Umbilical cord (tissue), 2 donors: ENCODE measurements around the gene PRKAG3. TPM values are rescaled to one million over a fixed set of nuclear protein-coding genes. Genes with fewer than 3 reads are reported as not detected.

Experiments used
- DNase-seq: peaks from one replicate; pipeline ENCODE4 v3.0.0-alpha.2; 2015; ENCODE audit warnings: low spot score
- total RNA-seq: library from RNA; depleted of rRNA; stranded (reverse); fragments of >200 nt; gene quantifications from one replicate; pipeline ENCODE4 v1.2.3, GENCODE V29; 2014; ENCODE audit warnings: low replicate concordance; ENCODE audit not compliant: insufficient read depth

The PRKAG3 gene
- total RNA-seq, 1 donor from 2014 or later, result not detected

DNA sequence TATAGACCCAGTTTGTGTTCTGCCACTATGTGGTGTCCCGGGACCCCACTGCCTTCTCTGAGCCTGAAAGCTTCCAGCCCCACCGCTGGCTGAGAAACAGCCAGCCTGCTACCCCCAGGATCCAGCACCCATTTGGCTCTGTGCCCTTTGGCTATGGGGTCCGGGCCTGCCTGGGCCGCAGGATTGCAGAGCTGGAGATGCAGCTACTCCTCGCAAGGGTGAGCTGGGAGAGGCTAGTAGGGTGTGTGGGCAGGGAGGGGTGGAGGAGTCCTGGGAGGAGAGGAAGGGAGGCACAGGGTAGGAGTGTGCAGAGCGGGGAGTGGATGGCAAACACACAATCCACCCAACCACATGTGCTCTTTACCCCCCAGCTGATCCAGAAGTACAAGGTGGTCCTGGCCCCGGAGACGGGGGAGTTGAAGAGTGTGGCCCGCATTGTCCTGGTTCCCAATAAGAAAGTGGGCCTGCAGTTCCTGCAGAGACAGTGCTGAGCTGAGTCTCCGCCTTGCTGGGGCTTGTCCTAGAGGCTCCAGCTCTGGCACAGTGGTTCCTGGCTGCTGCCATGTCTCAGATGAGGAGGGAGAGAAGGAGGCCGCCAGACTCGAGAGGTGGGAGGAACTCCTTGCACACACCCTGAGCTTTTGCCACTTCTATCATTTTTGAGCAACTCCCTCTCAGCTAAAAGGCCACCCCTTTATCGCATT lies 16.9 kb downstream of the PRKAG3 start:
- DNase-seq, result no peak

DNA sequence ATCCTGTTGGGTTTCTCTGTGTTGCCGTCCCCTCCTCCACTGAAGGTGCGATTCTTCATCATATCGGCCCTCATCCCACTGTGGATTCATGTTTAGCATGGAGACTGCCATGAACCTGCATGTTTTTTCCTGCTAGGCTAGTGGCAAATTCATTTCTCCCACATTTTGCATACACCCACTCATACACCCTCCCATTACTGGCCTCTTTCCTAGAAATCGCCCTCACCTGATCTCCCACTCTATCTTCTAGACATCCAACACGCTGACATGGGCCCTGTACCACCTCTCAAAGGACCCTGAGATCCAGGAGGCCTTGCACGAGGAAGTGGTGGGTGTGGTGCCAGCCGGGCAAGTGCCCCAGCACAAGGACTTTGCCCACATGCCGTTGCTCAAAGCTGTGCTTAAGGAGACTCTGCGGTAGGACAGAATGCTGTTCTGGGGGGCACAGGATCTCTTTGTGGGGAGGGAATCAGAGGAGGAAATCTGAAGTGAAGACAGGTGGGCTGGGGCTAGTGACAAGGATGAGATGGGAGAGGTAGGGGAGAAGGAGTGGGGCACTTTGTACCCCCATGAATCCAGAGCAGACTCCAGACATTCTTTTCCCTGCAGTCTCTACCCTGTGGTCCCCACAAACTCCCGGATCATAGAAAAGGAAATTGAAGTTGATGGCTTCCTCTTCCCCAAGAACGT lies 17.7 kb downstream of the PRKAG3 start:
- DNase-seq, result no peak

DNA sequence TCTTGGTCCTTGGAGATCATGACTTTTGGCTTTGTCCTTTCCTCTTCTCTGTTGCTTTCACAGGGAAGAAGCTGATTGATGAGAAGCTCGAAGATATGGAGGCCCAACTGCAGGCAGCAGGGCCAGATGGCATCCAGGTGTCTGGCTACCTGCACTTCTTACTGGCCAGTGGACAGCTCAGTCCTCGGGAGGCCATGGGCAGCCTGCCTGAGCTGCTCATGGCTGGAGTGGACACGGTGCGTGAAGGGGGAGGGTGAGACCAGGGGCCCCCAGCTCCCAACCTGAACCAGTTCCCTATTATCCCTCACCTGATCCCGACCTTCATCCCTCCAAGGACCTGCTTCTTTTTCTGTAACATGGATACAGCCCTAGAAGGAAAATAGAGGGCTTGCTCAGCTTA lies 18.7 kb downstream of the PRKAG3 start:
- no peak for DNase-seq

DNA sequence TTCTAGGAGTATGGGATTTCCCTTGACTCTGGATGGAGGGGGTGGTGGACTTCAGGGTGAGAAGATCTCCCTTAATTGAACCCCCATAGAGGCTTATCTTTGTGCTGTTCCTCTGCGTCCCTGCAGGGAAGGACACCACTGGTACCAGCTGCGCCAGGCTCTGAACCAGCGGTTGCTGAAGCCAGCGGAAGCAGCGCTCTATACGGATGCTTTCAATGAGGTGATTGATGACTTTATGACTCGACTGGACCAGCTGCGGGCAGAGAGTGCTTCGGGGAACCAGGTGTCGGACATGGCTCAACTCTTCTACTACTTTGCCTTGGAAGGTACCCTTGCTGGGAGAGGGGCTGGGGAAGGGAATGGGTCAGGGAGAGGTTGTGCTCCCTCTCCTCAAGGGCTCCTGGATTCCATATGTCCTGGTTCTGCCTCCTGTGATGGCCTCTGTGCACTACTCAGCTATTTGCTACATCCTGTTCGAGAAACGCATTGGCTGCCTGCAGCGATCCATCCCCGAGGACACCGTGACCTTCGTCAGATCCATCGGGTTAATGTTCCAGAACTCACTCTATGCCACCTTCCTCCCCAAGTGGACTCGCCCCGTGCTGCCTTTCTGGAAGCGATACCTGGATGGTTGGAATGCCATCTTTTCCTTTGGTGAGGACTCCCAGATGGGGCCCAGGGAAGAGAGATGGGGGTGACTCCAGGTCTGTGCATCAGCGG lies 19.3 kb downstream of the PRKAG3 start:
- DNase-seq, result no peak

DNA sequence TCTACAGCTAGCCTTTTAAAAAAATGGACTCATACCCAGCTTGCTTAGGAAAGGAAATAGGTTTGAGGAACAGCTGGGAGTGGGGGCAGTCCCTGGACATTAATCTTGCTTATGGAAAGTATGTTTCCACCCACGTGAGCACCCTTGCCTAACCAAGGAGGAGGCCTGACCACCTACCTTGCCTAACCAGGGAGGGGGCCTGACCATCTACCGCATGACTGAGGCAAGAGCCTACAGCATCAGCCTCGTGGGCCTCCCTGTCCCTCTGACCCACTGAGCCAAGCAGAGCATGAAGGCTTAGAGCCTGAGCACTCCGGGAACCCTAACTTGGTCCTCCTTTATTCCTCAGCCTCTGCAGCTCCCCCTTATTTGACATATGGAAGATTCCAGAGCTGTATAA lies 20.2 kb downstream of the PRKAG3 start:
- no peak for DNase-seq

- DNase-seq, result no peak
These were observed 21.3 kb downstream of the PRKAG3 start for GRCh38 chr2:218810256-218810655.

- no peak for DNase-seq
These were observed 22.1 kb downstream of the PRKAG3 start for GRCh38 chr2:218809515-218809914.

DNA sequence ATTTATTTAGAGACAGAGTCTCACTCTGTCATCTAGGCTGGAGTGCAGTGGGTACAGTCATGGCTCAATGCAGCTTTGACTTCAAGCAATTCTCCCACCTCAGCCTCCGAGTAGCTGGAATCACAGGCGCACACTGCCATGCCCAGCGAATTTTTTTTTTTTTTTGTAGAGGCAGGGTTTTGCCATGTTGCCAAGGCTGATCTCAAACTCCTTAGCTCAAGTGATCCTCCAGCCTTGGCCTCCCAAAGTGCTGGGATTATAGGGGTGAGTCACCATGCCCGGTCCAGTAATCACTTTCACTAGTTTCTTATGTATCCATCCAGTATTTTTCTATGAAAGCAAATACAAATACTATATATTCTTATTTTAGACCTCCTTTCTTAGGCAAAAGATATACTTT lies 24.0 kb downstream of the PRKAG3 start:
- peak; percentile 27 for DNase-seq

DNA sequence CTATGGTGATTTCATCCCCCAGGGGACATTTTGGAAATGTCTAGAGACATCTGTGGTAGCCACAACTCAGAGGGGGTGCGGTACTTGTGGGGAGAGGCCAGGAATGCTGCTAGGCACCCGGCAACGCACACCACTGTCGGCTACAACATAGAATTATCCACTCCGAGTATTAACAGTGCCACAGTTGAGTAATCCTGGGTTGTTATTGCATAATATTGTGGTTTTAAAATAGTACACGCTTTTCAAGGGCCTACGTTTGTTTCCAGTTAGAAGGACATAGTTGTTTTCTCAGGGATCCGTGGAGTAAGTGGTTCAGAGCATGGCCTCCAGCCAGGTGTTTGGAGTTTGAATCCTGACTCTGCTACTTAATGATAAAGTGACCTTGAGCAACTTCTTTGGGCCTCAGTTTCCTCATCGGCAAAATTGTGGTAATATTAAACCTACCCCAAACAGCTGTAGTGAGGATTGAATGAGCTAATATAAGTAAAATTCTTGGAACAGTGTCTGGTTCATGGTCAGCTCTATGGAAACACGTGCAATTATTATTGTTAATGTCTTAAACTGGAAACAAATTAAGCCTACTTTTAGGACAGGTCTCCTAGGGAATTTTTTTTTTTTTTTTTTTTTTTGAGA lies 25.1 kb downstream of the PRKAG3 start:
- DNase-seq, result peak; percentile 88

GRCh38 chr2:218805627-218806026 lies 26.0 kb downstream of the PRKAG3 start:
- DNase-seq, result peak; percentile 62

- no peak for DNase-seq
These were observed 26.8 kb downstream of the PRKAG3 start for GRCh38 chr2:218804817-218805216.

- DNase-seq, result no peak
These were observed 29.1 kb downstream of the PRKAG3 start for GRCh38 chr2:218802386-218802994.

DNA sequence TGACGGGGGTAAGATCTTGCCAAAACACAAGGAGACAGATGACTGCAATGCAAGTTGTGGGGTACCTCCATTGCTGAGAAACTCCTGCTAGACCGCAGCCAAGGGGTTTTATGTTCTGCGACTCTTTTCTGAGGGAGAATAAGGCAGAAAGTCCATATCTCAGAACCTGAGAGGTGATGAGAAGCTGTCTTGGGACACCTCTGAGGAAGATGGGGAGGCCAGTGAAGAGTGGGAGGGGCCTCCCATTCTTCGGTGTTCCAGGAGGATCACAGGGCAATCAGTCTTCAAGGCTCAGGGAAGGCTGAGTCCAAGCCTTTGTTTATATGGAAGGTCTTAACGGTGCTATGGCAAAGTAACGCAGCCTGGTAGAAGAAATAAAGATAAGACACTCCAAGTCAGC lies 31.6 kb downstream of the PRKAG3 start:
- no peak for DNase-seq

DNA sequence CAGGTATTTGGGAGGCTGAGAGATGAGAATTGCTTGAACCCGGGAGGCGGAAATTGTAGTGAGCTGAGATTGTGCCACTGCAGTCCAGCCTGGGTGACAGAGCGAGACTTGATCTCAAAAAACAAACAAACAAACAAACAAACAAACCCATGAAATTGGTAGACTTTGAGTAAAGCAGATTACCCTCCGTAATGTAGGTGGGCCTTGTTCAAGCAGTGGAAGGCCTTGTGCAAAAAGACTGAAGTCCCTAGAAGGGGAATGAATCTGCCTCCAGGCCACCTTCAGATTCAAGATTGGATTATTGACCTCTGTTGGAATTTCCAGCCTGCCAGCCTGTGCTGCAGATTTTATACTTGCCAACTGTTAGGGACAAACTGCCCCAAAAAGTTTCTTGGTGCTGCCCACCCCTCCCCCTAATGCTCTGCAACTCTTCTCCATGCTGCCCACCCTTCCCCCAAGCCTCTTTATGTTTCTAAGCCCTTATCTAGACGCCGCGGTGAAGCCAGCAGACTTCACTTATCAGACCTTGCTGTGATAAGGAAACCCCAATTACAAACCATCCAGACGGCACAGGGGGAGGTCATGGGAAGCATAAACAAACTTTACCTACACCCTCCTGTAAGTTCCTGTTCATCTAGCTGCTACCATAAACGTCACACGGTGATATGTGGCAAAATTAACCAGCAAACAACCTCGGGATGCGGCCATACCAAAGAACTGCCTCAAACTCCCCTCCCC lies 32.7 kb downstream of the PRKAG3 start:
- peak; percentile 45 for DNase-seq

GRCh38 chr2:218796691-218797090 lies 34.9 kb downstream of the PRKAG3 start:
- DNase-seq, result no peak

DNA sequence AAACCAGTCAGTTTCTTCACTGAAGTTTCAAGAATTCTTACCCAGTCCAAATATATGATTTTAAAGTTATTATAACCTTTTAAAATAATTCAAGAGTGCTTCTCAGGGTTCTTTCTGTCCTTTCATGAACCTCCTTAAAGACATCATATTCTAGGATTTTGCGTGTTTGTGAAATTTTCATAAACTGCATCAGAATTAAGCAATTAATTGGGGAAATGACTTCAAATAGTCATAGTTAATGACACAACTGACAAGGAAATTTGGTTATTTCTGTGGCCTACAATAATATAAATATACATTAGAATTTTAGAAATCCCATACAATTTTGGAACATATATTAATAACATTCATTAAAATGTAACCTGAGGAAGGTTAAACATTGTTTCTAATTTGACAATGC lies 39.2 kb downstream of the PRKAG3 start:
- no peak for DNase-seq

GRCh38 chr2:218788529-218789255 lies 42.9 kb downstream of the PRKAG3 start:
- DNase-seq, result no peak

DNA sequence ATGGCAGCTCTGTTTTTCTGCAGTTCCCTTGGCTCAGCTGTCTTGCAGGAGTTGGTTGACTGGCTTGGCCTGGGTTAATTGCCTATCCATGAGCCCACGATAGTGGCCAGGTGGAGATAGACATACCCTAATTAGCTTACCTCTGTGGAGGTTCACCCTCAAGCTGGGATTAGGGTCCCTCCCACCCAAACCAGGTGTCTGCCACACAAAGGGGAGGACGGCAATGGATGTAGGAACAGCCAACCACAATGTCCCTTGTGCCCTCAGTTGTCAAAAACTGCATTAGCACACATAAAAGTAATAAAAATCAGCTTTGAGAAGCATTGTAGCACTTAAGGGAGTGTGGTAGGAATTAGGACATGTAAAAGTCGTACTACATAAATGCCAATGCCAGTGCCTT lies 45.5 kb downstream of the PRKAG3 start:
- DNase-seq, result no peak

- DNase-seq, result no peak
These were observed 46.5 kb downstream of the PRKAG3 start for GRCh38 chr2:218785103-218785502.

DNA sequence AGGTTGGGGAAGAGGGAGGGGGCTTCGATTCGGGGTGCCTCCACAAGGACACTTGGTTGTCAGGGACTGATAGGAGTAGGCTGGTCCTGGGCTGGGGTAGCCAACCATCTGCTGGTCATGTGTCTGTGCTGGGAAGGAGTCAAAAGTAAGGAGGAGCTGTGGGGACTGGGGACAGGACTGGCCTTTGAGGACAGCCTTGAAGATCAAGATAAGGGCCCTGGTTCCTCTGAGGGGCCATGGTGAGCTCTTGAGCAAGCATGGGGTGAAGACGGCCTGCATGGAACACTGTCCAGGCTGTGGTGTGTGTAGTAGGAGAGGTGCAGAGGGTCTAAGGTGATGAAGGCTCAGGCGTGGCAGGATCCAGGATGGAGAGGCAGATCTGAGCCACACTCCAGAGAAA lies 47.9 kb downstream of the PRKAG3 start:
- no peak for DNase-seq

DNA sequence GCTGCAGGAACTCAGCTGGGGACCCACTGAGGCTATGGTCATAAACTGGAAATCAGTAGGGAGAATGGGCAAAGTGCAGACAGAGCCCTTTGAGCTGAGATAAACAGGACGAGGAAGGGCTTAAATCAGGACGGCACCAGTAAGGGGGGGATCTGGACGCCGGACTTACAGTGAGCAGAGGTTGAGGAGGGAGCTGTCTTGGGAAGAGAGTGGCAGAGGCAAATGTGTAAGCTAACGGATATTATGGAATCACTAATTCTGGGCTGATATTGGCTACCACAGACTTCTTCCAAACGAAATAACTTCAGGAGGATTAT lies 49.1 kb downstream of the PRKAG3 start:
- peak; percentile 29 for DNase-seq
